ENCODE data around the gene MYPOP.

- TF ChIP-seq, protein P1, sequence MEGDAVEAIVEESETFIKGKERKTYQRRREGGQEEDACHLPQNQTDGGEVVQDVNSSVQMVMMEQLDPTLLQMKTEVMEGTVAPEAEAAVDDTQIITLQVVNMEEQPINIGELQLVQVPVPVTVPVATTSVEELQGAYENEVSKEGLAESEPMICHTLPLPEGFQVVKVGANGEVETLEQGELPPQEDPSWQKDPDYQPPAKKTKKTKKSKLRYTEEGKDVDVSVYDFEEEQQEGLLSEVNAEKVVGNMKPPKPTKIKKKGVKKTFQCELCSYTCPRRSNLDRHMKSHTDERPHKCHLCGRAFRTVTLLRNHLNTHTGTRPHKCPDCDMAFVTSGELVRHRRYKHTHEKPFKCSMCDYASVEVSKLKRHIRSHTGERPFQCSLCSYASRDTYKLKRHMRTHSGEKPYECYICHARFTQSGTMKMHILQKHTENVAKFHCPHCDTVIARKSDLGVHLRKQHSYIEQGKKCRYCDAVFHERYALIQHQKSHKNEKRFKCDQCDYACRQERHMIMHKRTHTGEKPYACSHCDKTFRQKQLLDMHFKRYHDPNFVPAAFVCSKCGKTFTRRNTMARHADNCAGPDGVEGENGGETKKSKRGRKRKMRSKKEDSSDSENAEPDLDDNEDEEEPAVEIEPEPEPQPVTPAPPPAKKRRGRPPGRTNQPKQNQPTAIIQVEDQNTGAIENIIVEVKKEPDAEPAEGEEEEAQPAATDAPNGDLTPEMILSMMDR (IDR thresholded peaks at IDR 0.05; ENCODE audit: low read depth, low read length, poor library complexity, severe bottlenecking): no peak
- no peak for TF ChIP-seq EZH2phosphoT487 (IDR thresholded peaks at IDR 0.05; ENCODE audit: borderline replicate concordance, low read length)
Observed at GRCh38 chr19:45899253-45899652, 3.2 kb downstream of the MYPOP start.

Data from DOHH2 (cell line).